Measurements from ENCODE around the gene KCNMB2. TPM values are rescaled to one million over a fixed set of nuclear protein-coding genes. Genes with fewer than 3 reads are reported as not detected.

Gene KCNMB2
- total RNA-seq, 1 experiment from 2014 or later: not detected

- TF ChIP-seq EZH2 (IDR thresholded peaks at IDR 0.05; ENCODE audit: borderline replicate concordance, low read depth, low read length, poor library complexity, severe bottlenecking) (no peak), CTCF (conservative IDR thresholded peaks at IDR 0.05; ENCODE audit: low read depth, low read length) (no peak)
- no peaks in the 10 kb centered on the region for H3K27me3 ChIP-seq (replicated peaks; ENCODE audit: insufficient read depth, low read depth, low read length, poor library complexity)
- DNase-seq (ENCODE audit: low spot score): no peak
- ChIA-PET CTCF (no interaction called here), POLR2A (ENCODE audit: low non-redundant PET) (no interaction called here)
- BruUV-seq (replicated peaks): no TSS peak
- H3K9me3 ChIP-seq (ENCODE audit: low read depth, low read length, poor library complexity, severe bottlenecking): no peaks in the 10 kb centered on the region
- no peak overlapping the region for H3K4me3 ChIP-seq (ENCODE audit: low read depth, low read length, poor library complexity, severe bottlenecking)
- H3K27ac ChIP-seq (ENCODE audit: low read depth, low read length, poor library complexity, severe bottlenecking): no peak overlapping the region
- intact Hi-C loops (cut with micrococcal nuclease; ENCODE audit: unreplicated experiment): no loop called here
- H3K4me1 ChIP-seq (ENCODE audit: insufficient read depth, low read length, poor library complexity, severe bottlenecking): no peaks in the 10 kb centered on the region
- H3K36me3 ChIP-seq (ENCODE audit: insufficient read depth, low read length, poor library complexity, severe bottlenecking): no peaks in the 10 kb centered on the region
Measured at GRCh38 chr3:178690571-178690970, 154.3 kb downstream of the KCNMB2 start.

DNA sequence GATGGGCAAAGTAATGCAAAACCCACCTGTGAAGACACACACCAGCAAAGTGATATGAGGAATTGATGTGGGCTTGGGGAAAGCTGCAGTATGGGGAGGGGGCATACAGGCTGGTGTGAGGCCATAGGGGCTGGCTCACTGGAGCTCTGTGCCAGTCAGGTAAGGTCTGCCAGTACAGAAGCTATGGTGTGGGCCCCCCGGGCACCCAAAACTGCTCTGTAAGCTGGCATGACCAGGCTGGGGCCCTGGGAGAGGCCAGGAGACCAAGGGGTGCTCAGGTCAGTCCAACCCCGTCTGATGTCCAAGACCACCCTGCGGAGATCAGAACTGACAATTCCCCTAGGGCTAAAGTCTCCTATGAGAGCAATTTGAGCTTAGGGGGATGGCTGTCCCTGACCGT is 163.1 kb downstream of the KCNMB2 start:
- TF ChIP-seq EZH2 (IDR thresholded peaks at IDR 0.05; ENCODE audit: borderline replicate concordance, low read depth, low read length, poor library complexity, severe bottlenecking) (no peak), CTCF (conservative IDR thresholded peaks at IDR 0.05; ENCODE audit: low read depth, low read length) (no peak)
- BruUV-seq (replicated peaks): no TSS peak
- no peak overlapping the region for H3K27ac ChIP-seq (ENCODE audit: low read depth, low read length, poor library complexity, severe bottlenecking)
- H3K27me3 ChIP-seq (replicated peaks; ENCODE audit: insufficient read depth, low read depth, low read length, poor library complexity): no peaks in the 10 kb centered on the region
- no peaks in the 10 kb centered on the region for H3K36me3 ChIP-seq (ENCODE audit: insufficient read depth, low read length, poor library complexity, severe bottlenecking)
- intact Hi-C loops (cut with micrococcal nuclease; ENCODE audit: unreplicated experiment): no loop called here
- no peak for DNase-seq (ENCODE audit: low spot score)
- H3K4me1 ChIP-seq (ENCODE audit: insufficient read depth, low read length, poor library complexity, severe bottlenecking): no peaks in the 10 kb centered on the region
- ChIA-PET POLR2A (ENCODE audit: low non-redundant PET) (no interaction called here), CTCF (no interaction called here)
- no peaks in the 10 kb centered on the region for H3K9me3 ChIP-seq (ENCODE audit: low read depth, low read length, poor library complexity, severe bottlenecking)
- H3K4me3 ChIP-seq (ENCODE audit: low read depth, low read length, poor library complexity, severe bottlenecking): no peak overlapping the region

GRCh38 chr3:178699810-178700209 is 163.6 kb downstream of the KCNMB2 start:
- Histone ChIP-seq H3K4me3 (ENCODE audit: low read depth, low read length, poor library complexity, severe bottlenecking) (no peak overlapping the region), H3K27me3 (replicated peaks; ENCODE audit: insufficient read depth, low read depth, low read length, poor library complexity) (no peaks in the 10 kb centered on the region), H3K9me3 (ENCODE audit: low read depth, low read length, poor library complexity, severe bottlenecking) (no peaks in the 10 kb centered on the region), H3K36me3 (ENCODE audit: insufficient read depth, low read length, poor library complexity, severe bottlenecking) (no peaks in the 10 kb centered on the region), H3K27ac (ENCODE audit: low read depth, low read length, poor library complexity, severe bottlenecking) (no peak overlapping the region), H3K4me1 (ENCODE audit: insufficient read depth, low read length, poor library complexity, severe bottlenecking) (no peaks in the 10 kb centered on the region)
- no peak for TF ChIP-seq EZH2 (IDR thresholded peaks at IDR 0.05; ENCODE audit: borderline replicate concordance, low read depth, low read length, poor library complexity, severe bottlenecking)
- TF ChIP-seq CTCF (conservative IDR thresholded peaks at IDR 0.05; ENCODE audit: low read depth, low read length): no peak
- ChIA-PET POLR2A (ENCODE audit: low non-redundant PET) (no interaction called here), CTCF (no interaction called here)
- BruUV-seq (replicated peaks): no TSS peak
- DNase-seq (ENCODE audit: low spot score): no peak
- intact Hi-C loops (cut with micrococcal nuclease; ENCODE audit: unreplicated experiment): no loop called here
